ENCODE data around the gene ELP4.

Gene ELP4

DNA sequence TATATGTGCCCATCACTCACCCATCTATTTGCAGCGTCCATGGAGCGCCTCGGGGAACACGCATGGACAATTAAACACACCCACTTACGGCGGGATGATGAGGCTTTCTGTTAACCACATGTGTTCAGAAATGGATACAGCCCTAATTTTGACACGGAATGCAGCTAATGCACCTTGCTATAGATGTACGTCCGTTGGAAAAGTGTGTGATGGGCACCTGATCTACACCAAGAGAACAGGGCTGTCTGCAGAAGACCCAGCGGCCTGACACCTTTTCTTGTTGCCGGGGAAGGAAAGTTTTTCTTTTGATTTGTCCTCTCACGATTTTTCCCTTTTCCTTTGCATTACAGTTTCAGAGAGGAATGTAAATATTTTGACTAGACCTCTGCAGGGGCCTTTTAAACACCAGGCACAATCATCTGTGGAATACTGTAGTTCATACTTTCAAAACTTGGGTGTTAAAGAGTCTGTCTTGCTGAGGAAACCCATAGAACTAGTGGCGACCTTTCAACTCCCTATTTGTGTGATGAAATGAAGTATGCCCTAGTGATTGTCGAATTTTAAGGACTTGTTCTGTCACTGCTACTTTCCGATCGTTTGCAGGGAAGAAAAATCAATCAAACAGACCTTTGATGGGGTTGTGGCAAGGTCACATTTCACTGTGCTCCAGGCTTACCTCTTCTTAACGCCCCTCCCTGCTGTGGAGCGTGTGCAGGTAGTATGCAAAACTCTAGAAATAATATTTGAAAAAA lies 318.1 kb downstream of the ELP4 start:
- DNase-seq, result no peak

DNA sequence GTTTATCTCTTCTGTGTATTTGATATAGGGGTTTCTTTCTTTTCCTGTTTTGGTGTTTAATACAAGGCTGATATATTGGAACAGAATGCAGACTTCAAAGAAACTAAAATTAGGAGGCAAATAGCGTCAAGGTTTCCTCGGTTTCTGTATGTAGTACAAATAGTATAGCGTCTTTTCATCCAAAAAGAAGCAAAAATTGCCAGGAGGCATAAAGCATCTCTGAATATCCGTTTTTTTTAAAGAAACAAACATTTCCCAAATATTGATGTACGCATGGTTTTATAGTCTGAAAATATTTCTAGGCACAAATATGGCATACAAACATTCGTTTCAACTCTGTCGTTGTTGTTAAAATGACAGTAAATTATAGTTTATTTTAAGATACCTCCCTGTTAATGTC lies 318.6 kb downstream of the ELP4 start:
- no peak for DNase-seq

DNA sequence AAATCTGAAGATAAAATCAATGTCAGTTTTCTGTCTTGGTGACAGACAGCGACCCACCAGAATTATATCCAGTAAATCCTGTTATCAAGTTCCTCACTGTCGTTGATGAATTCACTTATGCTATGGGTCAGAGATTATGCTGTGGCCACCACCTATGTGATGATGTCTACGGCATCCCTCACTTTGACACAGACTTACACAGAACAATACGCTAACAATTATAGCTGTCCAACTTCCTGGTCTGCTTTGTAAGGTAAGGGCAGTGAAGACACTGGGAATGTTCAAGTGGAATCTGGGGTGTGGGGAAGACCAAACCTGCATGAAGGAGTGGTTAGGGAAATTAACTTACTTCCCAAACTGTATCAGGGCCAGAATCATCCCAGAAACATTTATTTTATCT lies 320.8 kb downstream of the ELP4 start:
- DNase-seq, result no peak

DNA sequence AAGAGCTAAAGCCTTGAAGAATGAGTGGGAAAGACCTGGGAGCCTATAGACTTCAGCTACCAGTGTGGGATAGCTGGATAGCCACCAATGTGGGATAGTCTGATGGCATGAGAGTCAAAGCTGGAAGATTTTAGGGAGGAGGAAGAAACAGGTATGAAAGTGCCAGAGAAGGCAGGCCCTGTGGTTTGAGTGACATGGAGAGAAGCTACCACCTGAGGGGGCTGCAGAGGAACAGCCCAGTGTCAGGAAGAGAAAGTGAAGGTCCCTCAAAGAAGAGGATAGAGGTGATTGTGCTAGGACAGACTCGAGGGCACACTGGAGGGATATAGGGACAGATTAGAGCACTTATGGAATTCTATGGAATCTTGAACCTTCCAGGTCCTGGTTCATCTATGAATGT lies 324.7 kb downstream of the ELP4 start:
- no peak for DNase-seq
